Measurements from ENCODE around the gene SPACA7.

The SPACA7 gene

GRCh38 chr13:112348642-112349345 is 27.4 kb upstream of the SPACA7 start:
- TF ChIP-seq CTCF (IDR thresholded peaks at IDR 0.05; ENCODE audit: low read length, missing control alignments), result no peak
- H3K4me3 ChIP-seq (replicated peaks; ENCODE audit: low read depth, low read length), result no peak overlapping the region
- no peak for DNase-seq (ENCODE audit: low read depth)

- H3K4me3 ChIP-seq (replicated peaks; ENCODE audit: low read depth, low read length), result no peak overlapping the region
- no peak for DNase-seq (ENCODE audit: low read depth)
- no peak for TF ChIP-seq CTCF (IDR thresholded peaks at IDR 0.05; ENCODE audit: low read length, missing control alignments)
Observed at GRCh38 chr13:112349681-112350080, 26.5 kb upstream of the SPACA7 start.

- DNase-seq (ENCODE audit: low read depth), result no peak
- H3K4me3 ChIP-seq (replicated peaks; ENCODE audit: low read depth, low read length), result no peak overlapping the region
- no peak for TF ChIP-seq CTCF (IDR thresholded peaks at IDR 0.05; ENCODE audit: low read length, missing control alignments)
Observed at GRCh38 chr13:112350300-112350699, 25.9 kb upstream of the SPACA7 start.

- TF ChIP-seq CTCF (IDR thresholded peaks at IDR 0.05; ENCODE audit: low read length, missing control alignments), result no peak
- no peak overlapping the region for H3K4me3 ChIP-seq (replicated peaks; ENCODE audit: low read depth, low read length)
- no peak for DNase-seq (ENCODE audit: low read depth)
Observed at GRCh38 chr13:112351825-112352224, 24.3 kb upstream of the SPACA7 start.

- H3K4me3 ChIP-seq (replicated peaks; ENCODE audit: low read depth, low read length), result no peak overlapping the region
- TF ChIP-seq CTCF (IDR thresholded peaks at IDR 0.05; ENCODE audit: low read length, missing control alignments), result no peak
- no peak for DNase-seq (ENCODE audit: low read depth)
Observed at GRCh38 chr13:112353856-112354255, 22.3 kb upstream of the SPACA7 start.

GRCh38 chr13:112354330-112355273 is 21.6 kb upstream of the SPACA7 start:
- no peak for TF ChIP-seq CTCF (IDR thresholded peaks at IDR 0.05; ENCODE audit: low read length, missing control alignments)
- DNase-seq (ENCODE audit: low read depth), result no peak
- H3K4me3 ChIP-seq (replicated peaks; ENCODE audit: low read depth, low read length), result no peak overlapping the region

Data from fibroblast of pulmonary artery (primary cell).